Prostate gland (tissue), 2 donors: Measurements from ENCODE around the gene MT2A.

Experiments
- CTCF ChIP-seq, 4 experiments: fragments of 200-600 bp in 2 of 4; fragments of 450-650 bp in 2 of 4; sonication (generic) in 2 of 4; IDR thresholded peaks; 1 replicate in 3 of 4; 2 replicates in 1 of 4; pipeline ENCODE4 v1.5.1; 2016 to 2019; ENCODE audit warnings: antibody characterized with exemption in 4 of 4, mild to moderate bottlenecking in 2 of 4, moderate library complexity in 2 of 4
- POLR2A ChIP-seq: fragments of 450-650 bp; IDR thresholded peaks from one replicate; pipeline ENCODE4 v1.6.1; 2016; ENCODE audit warnings: antibody characterized with exemption, mild to moderate bottlenecking

GRCh38 chr16:56645311-56645710 is 36.9 kb downstream of the MT2A start:
- no peak for TF ChIP-seq CTCF (IDR thresholded peaks at IDR 0.05)
- no peak for TF ChIP-seq POLR2A
